Chondrocyte (in vitro differentiated cells): ENCODE results near the gene ZNG1F. TPM values are rescaled to one million over a fixed set of nuclear protein-coding genes. Genes with fewer than 3 reads are reported as not detected.
"Not testable (repeated sequence)": the region's sequence is repeated elsewhere in the genome, so short reads cannot be mapped to it uniquely, and the experiment has no call there.

Experiments
- DNase-seq: peaks from one replicate; pipeline ENCODE4 v3.0.0; 2021; ENCODE audit warnings: mixed read lengths, low spot score
- H3K27ac Mint-ChIP-seq: one replicate; pipeline ENCODE4 v1.8.0; 2021; ENCODE audit warnings: mild to moderate bottlenecking, moderate library complexity, mixed read lengths; ENCODE audit not compliant: unreplicated experiment
- H3K27me3 Mint-ChIP-seq: 2 replicates; pipeline ENCODE4 v1.8.0; 2021; ENCODE audit warnings: low read depth, mixed read lengths
- H3K36me3 Mint-ChIP-seq: 2 replicates; pipeline ENCODE4 v1.8.0; 2021; ENCODE audit warnings: low read depth, mixed read lengths
- H3K4me1 Mint-ChIP-seq: 2 replicates; pipeline ENCODE4 v1.8.0; 2021; ENCODE audit warnings: low read depth, mild to moderate bottlenecking, mixed read lengths
- H3K4me3 Mint-ChIP-seq: one replicate; pipeline ENCODE4 v1.8.0; 2021; ENCODE audit warnings: mild to moderate bottlenecking, moderate library complexity, mixed read lengths; ENCODE audit not compliant: unreplicated experiment
- H3K9me3 Mint-ChIP-seq: 2 replicates; pipeline ENCODE4 v1.8.0; 2021; ENCODE audit warnings: low read depth, mixed read lengths
- total RNA-seq: library from RNA; stranded (reverse); gene quantifications from 3 replicates; pipeline ENCODE4 v1.2.1, GENCODE V29; 2021

Gene ZNG1F
- total RNA-seq, 1 donor from 2014 or later, result 8.6 TPM

- not testable (repeated sequence) for H3K4me3 Mint-ChIP-seq, H3K36me3 Mint-ChIP-seq, H3K27me3 Mint-ChIP-seq, H3K27ac Mint-ChIP-seq, H3K9me3 Mint-ChIP-seq, H3K4me1 Mint-ChIP-seq, DNase-seq
Observed at GRCh38 chr9:41174994-41175393, 14.1 kb downstream of the ZNG1F start.

DNA sequence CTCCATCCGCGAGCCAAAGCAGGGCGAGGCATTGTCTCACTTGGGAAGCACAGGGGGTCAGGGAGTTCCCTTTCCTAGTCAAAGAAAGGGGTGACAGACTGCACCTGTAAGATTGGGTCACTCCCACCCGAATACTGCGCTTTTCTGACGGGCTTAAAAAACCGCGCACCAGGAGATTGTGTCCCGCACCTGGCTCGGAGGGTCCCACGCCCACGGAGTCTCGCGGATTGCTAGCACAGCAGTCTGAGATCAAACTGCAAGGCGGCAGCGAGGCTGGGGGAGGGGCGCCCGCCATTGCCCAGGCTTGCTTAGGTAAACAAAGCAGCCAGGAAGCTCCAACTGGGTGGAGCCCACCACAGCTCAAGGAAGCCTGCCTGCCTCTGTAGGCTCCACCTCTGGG, 39.0 kb downstream of the ZNG1F start:
- not testable (repeated sequence) for H3K4me3 Mint-ChIP-seq, H3K4me1 Mint-ChIP-seq

GRCh38 chr9:41141878-41142277, 47.2 kb downstream of the ZNG1F start:
- H3K27me3 Mint-ChIP-seq, result not testable (repeated sequence)

More for the DNA sequence above, 39.0 kb downstream of the ZNG1F start:
- not testable (repeated sequence) for DNase-seq, H3K9me3 Mint-ChIP-seq, H3K36me3 Mint-ChIP-seq, H3K27ac Mint-ChIP-seq, H3K27me3 Mint-ChIP-seq

DNA sequence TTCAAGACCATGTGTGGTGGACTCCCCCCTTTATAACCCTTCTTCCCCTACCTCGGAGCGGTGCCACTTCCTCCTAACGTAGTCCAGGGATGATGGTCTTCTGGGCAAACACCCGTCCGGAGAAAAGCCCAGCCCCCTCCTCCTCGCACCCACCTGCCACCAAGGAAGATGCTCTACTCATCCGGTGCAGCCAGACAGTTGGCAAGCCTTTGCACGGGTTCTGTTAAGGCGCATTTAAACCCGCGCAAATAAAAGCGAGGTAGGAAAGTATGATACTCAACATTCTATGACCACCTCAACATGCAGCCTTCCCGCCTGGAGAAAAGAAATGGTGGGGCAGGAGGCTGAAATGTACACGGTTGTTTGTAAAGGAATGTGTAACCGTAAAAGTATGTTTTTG, 60.5 kb downstream of the ZNG1F start, which contains the start of gene FOXD4L6:
Gene FOXD4L6, minus strand, starts transcription at position 101 of the 400 bp plus-strand sequence. CDS start 298 bp downstream, outside the sequence.
- H3K9me3 Mint-ChIP-seq, H3K36me3 Mint-ChIP-seq, DNase-seq, H3K4me1 Mint-ChIP-seq, H3K27me3 Mint-ChIP-seq, H3K27ac Mint-ChIP-seq, H3K4me3 Mint-ChIP-seq: not testable (repeated sequence)

More at GRCh38 chr9:41141878-41142277, 47.2 kb downstream of the ZNG1F start:
- not testable (repeated sequence) for H3K4me3 Mint-ChIP-seq, H3K36me3 Mint-ChIP-seq, H3K9me3 Mint-ChIP-seq, H3K27ac Mint-ChIP-seq, DNase-seq, H3K4me1 Mint-ChIP-seq

GRCh38 chr9:41126746-41127446, 62.2 kb downstream of the ZNG1F start:
- H3K9me3 Mint-ChIP-seq, H3K27ac Mint-ChIP-seq, H3K4me3 Mint-ChIP-seq, H3K36me3 Mint-ChIP-seq, DNase-seq, H3K4me1 Mint-ChIP-seq, H3K27me3 Mint-ChIP-seq: not testable (repeated sequence)

DNA sequence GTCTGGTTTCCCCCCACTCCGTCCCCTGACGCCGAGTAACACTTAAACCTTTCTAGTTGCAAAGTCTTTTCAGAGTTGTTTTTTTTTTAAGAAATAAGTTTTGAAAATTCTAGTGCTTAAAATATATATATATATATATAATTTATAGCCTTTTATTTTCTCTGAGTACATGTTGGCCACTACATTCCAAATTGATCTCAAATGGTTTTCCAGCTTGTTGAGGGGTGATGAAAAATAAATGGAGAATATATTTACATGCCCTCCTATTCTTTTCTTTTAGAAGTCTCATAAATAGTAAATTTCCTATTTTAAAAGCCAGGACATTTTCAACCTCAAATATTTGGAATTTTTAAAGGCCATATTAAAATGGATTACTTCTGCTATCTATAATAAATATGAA, 63.2 kb downstream of the ZNG1F start:
- not testable (repeated sequence) for H3K36me3 Mint-ChIP-seq, H3K27ac Mint-ChIP-seq, H3K4me3 Mint-ChIP-seq, H3K9me3 Mint-ChIP-seq, H3K4me1 Mint-ChIP-seq, DNase-seq, H3K27me3 Mint-ChIP-seq

DNA sequence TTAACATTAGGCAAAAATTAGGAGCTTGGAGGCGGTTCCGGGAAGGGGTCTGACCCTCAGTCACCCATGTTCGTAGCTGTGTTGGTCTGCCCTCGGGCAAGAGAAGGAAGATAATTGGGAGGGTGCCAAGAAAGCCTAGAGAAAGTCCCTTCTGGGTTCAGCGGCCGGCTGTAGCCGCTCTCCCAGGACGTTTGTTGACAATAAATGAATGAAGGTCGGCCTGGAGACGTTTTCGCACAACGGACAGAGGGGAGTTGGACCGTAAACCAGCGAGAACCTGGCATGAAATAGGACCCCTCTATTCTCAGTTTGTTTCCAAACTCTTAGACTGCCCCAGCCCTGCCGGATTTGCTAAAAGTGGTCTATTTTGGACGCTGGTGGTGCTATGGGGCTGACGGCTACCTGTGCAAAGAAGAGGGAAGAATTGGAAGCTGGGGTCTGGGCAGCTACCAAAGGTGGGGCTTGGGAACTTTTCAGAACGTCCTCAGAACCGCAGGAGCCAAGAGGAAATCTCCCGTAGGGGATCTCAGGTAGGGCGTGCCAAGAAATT, 63.9 kb downstream of the ZNG1F start:
- not testable (repeated sequence) for H3K4me3 Mint-ChIP-seq, H3K27ac Mint-ChIP-seq, DNase-seq, H3K27me3 Mint-ChIP-seq, H3K4me1 Mint-ChIP-seq, H3K9me3 Mint-ChIP-seq, H3K36me3 Mint-ChIP-seq

- H3K27me3 Mint-ChIP-seq, H3K4me3 Mint-ChIP-seq, H3K27ac Mint-ChIP-seq, H3K36me3 Mint-ChIP-seq, DNase-seq, H3K4me1 Mint-ChIP-seq, H3K9me3 Mint-ChIP-seq: not testable (repeated sequence)
Observed at GRCh38 chr9:41124250-41125108, 64.6 kb downstream of the ZNG1F start.

DNA sequence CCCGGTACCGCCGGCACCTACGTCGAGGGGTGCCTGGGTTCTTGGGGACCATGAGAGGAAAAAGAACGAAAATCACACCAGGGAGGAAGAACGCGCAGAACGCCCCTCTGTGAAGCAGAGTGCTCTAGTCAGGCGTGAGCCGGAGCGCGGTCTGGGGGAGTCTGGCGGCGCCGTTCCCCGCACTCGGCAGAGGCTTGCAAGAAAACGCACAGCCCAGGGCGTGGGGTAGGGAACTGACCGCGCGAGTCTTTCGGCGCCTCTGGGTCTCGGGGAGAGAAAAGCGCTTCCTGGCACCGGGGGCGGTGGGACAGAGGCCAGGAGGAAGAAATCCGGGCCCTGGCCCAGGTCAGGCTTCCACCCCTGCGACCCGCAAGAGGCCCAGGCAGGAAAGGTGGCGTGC, 65.3 kb downstream of the ZNG1F start:
- not testable (repeated sequence) for H3K27ac Mint-ChIP-seq, DNase-seq, H3K9me3 Mint-ChIP-seq, H3K27me3 Mint-ChIP-seq, H3K4me1 Mint-ChIP-seq, H3K36me3 Mint-ChIP-seq, H3K4me3 Mint-ChIP-seq

GRCh38 chr9:41123396-41123795, 65.7 kb downstream of the ZNG1F start:
- not testable (repeated sequence) for H3K27ac Mint-ChIP-seq, H3K36me3 Mint-ChIP-seq, DNase-seq, H3K27me3 Mint-ChIP-seq, H3K9me3 Mint-ChIP-seq, H3K4me1 Mint-ChIP-seq, H3K4me3 Mint-ChIP-seq

DNA sequence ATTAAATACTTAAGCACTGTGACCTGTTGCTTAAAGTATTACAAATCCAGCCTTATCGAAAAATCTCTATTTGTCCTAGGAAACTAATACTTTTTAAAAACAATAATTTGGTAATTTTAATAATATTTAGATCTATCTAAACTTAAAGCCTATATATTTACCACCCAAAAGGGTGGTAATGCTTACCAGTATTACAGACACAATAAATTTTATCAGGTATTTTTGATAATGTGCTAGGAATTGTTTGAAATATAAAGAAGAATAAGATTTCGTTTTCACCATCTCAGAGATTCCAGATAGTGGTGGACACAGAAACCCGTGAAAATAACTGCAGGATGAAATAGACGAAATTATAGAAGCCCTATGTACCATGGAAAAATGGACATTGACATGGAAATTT, 68.4 kb downstream of the ZNG1F start:
- H3K36me3 Mint-ChIP-seq, H3K27ac Mint-ChIP-seq, H3K4me1 Mint-ChIP-seq, H3K4me3 Mint-ChIP-seq, H3K27me3 Mint-ChIP-seq, H3K9me3 Mint-ChIP-seq, DNase-seq: not testable (repeated sequence)

DNA sequence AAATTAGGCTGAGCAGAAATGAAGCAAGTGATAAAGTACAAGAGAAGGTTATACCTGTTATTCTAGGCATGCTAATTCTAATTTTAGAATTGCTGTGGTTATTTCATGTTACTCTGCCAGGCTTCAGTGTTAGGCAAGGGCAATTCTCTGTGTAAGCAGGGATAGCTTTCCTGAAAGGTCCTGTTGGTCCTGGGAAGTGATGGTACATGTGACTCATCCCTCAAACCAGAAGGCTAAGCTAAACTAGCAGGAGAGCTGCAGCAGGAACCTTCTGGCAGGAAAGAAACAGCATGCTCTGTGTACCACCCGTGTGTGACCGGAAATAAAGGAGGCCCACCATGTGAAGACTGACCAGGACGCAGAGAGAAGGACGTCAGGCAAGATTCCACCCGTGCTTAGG, 69.4 kb downstream of the ZNG1F start:
- not testable (repeated sequence) for H3K36me3 Mint-ChIP-seq, H3K27ac Mint-ChIP-seq, H3K9me3 Mint-ChIP-seq, H3K4me3 Mint-ChIP-seq, H3K27me3 Mint-ChIP-seq, DNase-seq, H3K4me1 Mint-ChIP-seq
